IPS-20b (cell line): Measurements from ENCODE around the gene PARP15.
A peak's percentile ranks its signal among the peaks of the same experiment; 100 is the strongest.
"Not testable (repeated sequence)": the region's sequence is repeated elsewhere in the genome, so short reads cannot be mapped to it uniquely, and the experiment has no call there.

Experiments used
- H3K27ac ChIP-seq: one replicate; pipeline ENCODE4 v1.5.1; 2013; ENCODE audit warnings: low read length
- H3K27me3 ChIP-seq: 2 replicates; pipeline ENCODE4 v1.6.1; 2013; ENCODE audit warnings: mild to moderate bottlenecking, low read length, inconsistent platforms; ENCODE audit not compliant: insufficient read depth
- H3K36me3 ChIP-seq: 2 replicates; pipeline ENCODE4 v1.6.1; 2013; ENCODE audit warnings: low read depth, mild to moderate bottlenecking, inconsistent platforms, low read length, moderate library complexity; ENCODE audit not compliant: insufficient read depth
- H3K4me1 ChIP-seq: 2 replicates; pipeline ENCODE4 v1.6.1; 2013; ENCODE audit warnings: mild to moderate bottlenecking, control low read depth, inconsistent platforms, low read length, moderate library complexity; ENCODE audit not compliant: insufficient read depth
- H3K4me3 ChIP-seq: 2 replicates; pipeline ENCODE4 v1.5.1; 2013; ENCODE audit warnings: mild to moderate bottlenecking, low read length, inconsistent platforms
- H3K9ac ChIP-seq: 2 replicates; pipeline ENCODE4 v1.6.1; 2013; ENCODE audit warnings: low read depth, mild to moderate bottlenecking, inconsistent platforms, low read length, moderate library complexity
- H3K9me3 ChIP-seq: 2 replicates; pipeline ENCODE4 v1.6.1; 2013; ENCODE audit warnings: mild to moderate bottlenecking, low read depth, low read length, inconsistent platforms; ENCODE audit not compliant: insufficient read depth

PARP15 gene

GRCh38 chr3:122676759-122677158 is 99.3 kb downstream of the PARP15 start:
- Histone ChIP-seq H3K4me1 (peaks cover 8% of the 10 kb centered on the region; the same call in 1 of the 2 replicates), H3K4me3 (no peak overlapping the region), H3K36me3 (no peaks in the 10 kb centered on the region), H3K9me3 (no peaks in the 10 kb centered on the region), H3K9ac (no peak overlapping the region), H3K27ac (no peak overlapping the region), H3K27me3 (peaks cover 22% of the 10 kb centered on the region; the same call in 1 of the 2 replicates)

- Histone ChIP-seq H3K9ac (no peak overlapping the region), H3K36me3 (no peaks in the 10 kb centered on the region)
These were observed 99.8 kb downstream of the PARP15 start for GRCh38 chr3:122677216-122677615.

GRCh38 chr3:122678506-122678905 is 101.1 kb downstream of the PARP15 start:
- H3K4me3 ChIP-seq: no peak overlapping the region
- H3K9ac ChIP-seq: no peak overlapping the region
- no peaks in the 10 kb centered on the region for H3K36me3 ChIP-seq
- H3K27ac ChIP-seq: no peak overlapping the region
- H3K4me1 ChIP-seq: peaks cover 8% of the 10 kb centered on the region; the same call in 1 of the 2 replicates
- peaks cover 27% of the 10 kb centered on the region; the same call in 1 of the 2 replicates for H3K27me3 ChIP-seq
- no peaks in the 10 kb centered on the region for H3K9me3 ChIP-seq

More at GRCh38 chr3:122677216-122677615, 99.8 kb downstream of the PARP15 start:
- Histone ChIP-seq H3K27ac (no peak overlapping the region), H3K27me3 (peaks cover 26% of the 10 kb centered on the region; the same call in 1 of the 2 replicates), H3K4me1 (peaks cover 8% of the 10 kb centered on the region; the same call in 1 of the 2 replicates), H3K9me3 (no peaks in the 10 kb centered on the region), H3K4me3 (no peak overlapping the region)

GRCh38 chr3:122679085-122679881 is 101.8 kb downstream of the PARP15 start:
- peaks cover 27% of the 10 kb centered on the region; the same call in 1 of the 2 replicates for H3K27me3 ChIP-seq
- no peaks in the 10 kb centered on the region for H3K36me3 ChIP-seq
- peak overlapping the region; percentile 90 for H3K4me3 ChIP-seq
- peak overlapping the region; percentile 76; the same call in 1 of the 2 replicates for H3K9ac ChIP-seq
- no peaks in the 10 kb centered on the region for H3K9me3 ChIP-seq
- H3K27ac ChIP-seq: no peak overlapping the region
- H3K4me1 ChIP-seq: peaks cover 8% of the 10 kb centered on the region; the same call in 1 of the 2 replicates

- Histone ChIP-seq H3K9ac (peak overlapping the region; percentile 76; the same call in 1 of the 2 replicates), H3K36me3 (no peaks in the 10 kb centered on the region), H3K27ac (no peak overlapping the region), H3K4me1 (peaks cover 8% of the 10 kb centered on the region; the same call in 1 of the 2 replicates), H3K9me3 (no peaks in the 10 kb centered on the region), H3K4me3 (peak overlapping the region; percentile 90), H3K27me3 (peaks cover 27% of the 10 kb centered on the region; the same call in 1 of the 2 replicates)
These were observed 102.5 kb downstream of the PARP15 start for GRCh38 chr3:122679882-122680474.

GRCh38 chr3:122680475-122681283 is 103.2 kb downstream of the PARP15 start, which contains the start of gene PARP14:
TSS of gene PARP14 (plus strand) at chr3:122680839. CDS start at chr3:122680884, 45 bp downstream.
- Histone ChIP-seq H3K4me1 (peaks cover 8% of the 10 kb centered on the region; the same call in 1 of the 2 replicates), H3K9ac (peak within 1 kb of the TSS; percentile 76; the same call in 1 of the 2 replicates), H3K9me3 (no peaks in the 10 kb centered on the region), H3K36me3 (no peaks in the 10 kb centered on the region), H3K27ac (no peak within 1 kb of the TSS), H3K4me3 (peak within 1 kb of the TSS; percentile 90), H3K27me3 (peaks cover 27% of the 10 kb centered on the region; the same call in 1 of the 2 replicates)

- Histone ChIP-seq H3K9me3 (no peaks in the 10 kb centered on the region), H3K36me3 (no peaks in the 10 kb centered on the region), H3K4me1 (peaks cover 8% of the 10 kb centered on the region; the same call in 1 of the 2 replicates), H3K9ac (peak overlapping the region; percentile 69; the same call in 1 of the 2 replicates), H3K27ac (no peak overlapping the region), H3K4me3 (peak overlapping the region; percentile 90), H3K27me3 (peaks cover 27% of the 10 kb centered on the region; the same call in 1 of the 2 replicates)
These were observed 104.0 kb downstream of the PARP15 start for GRCh38 chr3:122681284-122681973.

- peak overlapping the region; percentile 90; the same call in 1 of the 2 replicates for H3K4me3 ChIP-seq
- H3K27ac ChIP-seq: no peak overlapping the region
- no peak overlapping the region for H3K9ac ChIP-seq
These were observed 104.5 kb downstream of the PARP15 start for GRCh38 chr3:122681974-122682409.

GRCh38 chr3:122682778-122683411 is 105.4 kb downstream of the PARP15 start:
- H3K27ac ChIP-seq, H3K4me3 ChIP-seq: not testable (repeated sequence)
- peaks cover 27% of the 10 kb centered on the region; the same call in 1 of the 2 replicates for H3K27me3 ChIP-seq

More at GRCh38 chr3:122681974-122682409, 104.5 kb downstream of the PARP15 start:
- H3K4me1 ChIP-seq: peaks cover 8% of the 10 kb centered on the region; the same call in 1 of the 2 replicates
- no peaks in the 10 kb centered on the region for H3K9me3 ChIP-seq
- H3K27me3 ChIP-seq: peaks cover 27% of the 10 kb centered on the region; the same call in 1 of the 2 replicates
- H3K36me3 ChIP-seq: no peaks in the 10 kb centered on the region

GRCh38 chr3:122687298-122687697 is 109.8 kb downstream of the PARP15 start:
- H3K4me1 ChIP-seq: no peaks in the 10 kb centered on the region
- no peak overlapping the region for H3K4me3 ChIP-seq
- peaks cover under 1% of the 10 kb centered on the region; the same call in 1 of the 2 replicates for H3K27me3 ChIP-seq
- no peak overlapping the region for H3K9ac ChIP-seq
- no peaks in the 10 kb centered on the region for H3K9me3 ChIP-seq
- peaks cover 6% of the 10 kb centered on the region; the same call in 1 of the 2 replicates for H3K36me3 ChIP-seq
- no peak overlapping the region for H3K27ac ChIP-seq

More at GRCh38 chr3:122682778-122683411, 105.4 kb downstream of the PARP15 start:
- not testable (repeated sequence) for H3K4me1 ChIP-seq, H3K36me3 ChIP-seq, H3K9ac ChIP-seq, H3K9me3 ChIP-seq
